ENCODE results near the gene PELI3.
A peak's percentile ranks its signal among the peaks of the same experiment; 100 is the strongest.

- TF ChIP-seq CTCF (IDR thresholded peaks at IDR 0.05): no peak
- no peak for TF ChIP-seq POLR2A (IDR thresholded peaks at IDR 0.05)
- TF ChIP-seq POLR2AphosphoS5 (IDR thresholded peaks at IDR 0.05; ENCODE audit: insufficient read depth in 1 of 2, low read depth in 1 of 2): peak; percentile 60 to 77
These were observed 48.3 kb upstream of the PELI3 start for GRCh38 chr11:66418168-66418985.

Data from vagina (tissue), 2 donors.